ENCODE measurements around the gene SON. TPM values are rescaled to one million over a fixed set of nuclear protein-coding genes. Genes with fewer than 3 reads are reported as not detected.
A peak's percentile ranks its signal among the peaks of the same experiment; 100 is the strongest.

Gene SON, protein sequence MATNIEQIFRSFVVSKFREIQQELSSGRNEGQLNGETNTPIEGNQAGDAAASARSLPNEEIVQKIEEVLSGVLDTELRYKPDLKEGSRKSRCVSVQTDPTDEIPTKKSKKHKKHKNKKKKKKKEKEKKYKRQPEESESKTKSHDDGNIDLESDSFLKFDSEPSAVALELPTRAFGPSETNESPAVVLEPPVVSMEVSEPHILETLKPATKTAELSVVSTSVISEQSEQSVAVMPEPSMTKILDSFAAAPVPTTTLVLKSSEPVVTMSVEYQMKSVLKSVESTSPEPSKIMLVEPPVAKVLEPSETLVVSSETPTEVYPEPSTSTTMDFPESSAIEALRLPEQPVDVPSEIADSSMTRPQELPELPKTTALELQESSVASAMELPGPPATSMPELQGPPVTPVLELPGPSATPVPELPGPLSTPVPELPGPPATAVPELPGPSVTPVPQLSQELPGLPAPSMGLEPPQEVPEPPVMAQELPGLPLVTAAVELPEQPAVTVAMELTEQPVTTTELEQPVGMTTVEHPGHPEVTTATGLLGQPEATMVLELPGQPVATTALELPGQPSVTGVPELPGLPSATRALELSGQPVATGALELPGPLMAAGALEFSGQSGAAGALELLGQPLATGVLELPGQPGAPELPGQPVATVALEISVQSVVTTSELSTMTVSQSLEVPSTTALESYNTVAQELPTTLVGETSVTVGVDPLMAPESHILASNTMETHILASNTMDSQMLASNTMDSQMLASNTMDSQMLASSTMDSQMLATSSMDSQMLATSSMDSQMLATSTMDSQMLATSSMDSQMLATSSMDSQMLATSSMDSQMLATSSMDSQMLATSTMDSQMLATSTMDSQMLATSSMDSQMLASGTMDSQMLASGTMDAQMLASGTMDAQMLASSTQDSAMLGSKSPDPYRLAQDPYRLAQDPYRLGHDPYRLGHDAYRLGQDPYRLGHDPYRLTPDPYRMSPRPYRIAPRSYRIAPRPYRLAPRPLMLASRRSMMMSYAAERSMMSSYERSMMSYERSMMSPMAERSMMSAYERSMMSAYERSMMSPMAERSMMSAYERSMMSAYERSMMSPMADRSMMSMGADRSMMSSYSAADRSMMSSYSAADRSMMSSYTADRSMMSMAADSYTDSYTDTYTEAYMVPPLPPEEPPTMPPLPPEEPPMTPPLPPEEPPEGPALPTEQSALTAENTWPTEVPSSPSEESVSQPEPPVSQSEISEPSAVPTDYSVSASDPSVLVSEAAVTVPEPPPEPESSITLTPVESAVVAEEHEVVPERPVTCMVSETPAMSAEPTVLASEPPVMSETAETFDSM (N-terminal part only)
- total RNA-seq (2016; rRNA removed; fragmentation: Illumina TruSeq; extraction: Trizol) (78.3 and 291 TPM in 2 replicates), polyA plus RNA-seq (2011; rRNA removed) (60.8 and 61.3 TPM in 2 replicates), polyA minus RNA-seq (2011; rRNA and poly(A)+ RNA removed; ENCODE audit: low replicate concordance) (192 and 202 TPM in 2 replicates), Bru-seq, nascent RNA (percentile 98 among the genes with signal in this experiment), BruChase-seq, experiment 1, labeled RNA remaining after a 6-hour chase (percentile 98 among the genes with signal in this experiment), BruChase-seq, experiment 2, labeled RNA remaining after a 2-hour chase (percentile 99 among the genes with signal in this experiment)
- 8.5 and 9.3 TPM in 2 replicates for total RNA-seq (2016; cell fraction: cytosol; rRNA removed; fragmentation: Illumina TruSeq; extraction: Trizol; ENCODE audit: low read depth)
- 71.9 and 282 TPM in 2 replicates for total RNA-seq (2016; cell fraction: insoluble cytoplasmic fraction; rRNA removed; fragmentation: Illumina TruSeq; extraction: Trizol)
- total RNA-seq (2016; cell fraction: membrane; rRNA removed; fragmentation: Illumina TruSeq; extraction: Trizol), result 38.8 and 42.6 TPM in 2 replicates
- 173 and 188 TPM in 2 replicates for total RNA-seq (2016; cell fraction: nucleus; rRNA removed; fragmentation: Illumina TruSeq; extraction: Trizol)
- 27.3 and 38.0 TPM in 2 replicates for polyA plus RNA-seq (2011; cell fraction: cytosol; rRNA removed)
- polyA plus RNA-seq (2011; cell fraction: nucleus; rRNA removed), result 184 and 204 TPM in 2 replicates
- 121 and 128 TPM in 2 replicates for polyA plus RNA-seq (2012)
- polyA plus RNA-seq (2016; cell fraction: cytosol; fragmentation: Illumina TruSeq; extraction: Trizol; ENCODE audit: low read depth), result 4.6 and 5.8 TPM in 2 replicates
- polyA plus RNA-seq (2016; cell fraction: insoluble cytoplasmic fraction; fragmentation: Illumina TruSeq; extraction: Trizol; ENCODE audit: low read depth), result 116 and 145 TPM in 2 replicates
- polyA plus RNA-seq (2016; cell fraction: membrane; fragmentation: Illumina TruSeq; extraction: Trizol; ENCODE audit: low read depth), result 16.5 and 18.3 TPM in 2 replicates
- polyA plus RNA-seq (2016; cell fraction: nucleus; fragmentation: Illumina TruSeq; extraction: Trizol; ENCODE audit: insufficient read depth, low read depth), result 242 and 248 TPM in 2 replicates
- polyA minus RNA-seq (2011; cell fraction: cytosol; rRNA and poly(A)+ RNA removed), result 80.6 and 107 TPM in 2 replicates
- polyA minus RNA-seq (2011; cell fraction: nucleus; rRNA and poly(A)+ RNA removed), result 280 and 289 TPM in 2 replicates
- long read RNA-seq, experiment 1, full-length matches to known transcripts, result 3 of 154 reads
- long read RNA-seq, experiment 1, partial matches to known transcripts, result 147 of 154 reads
- long read RNA-seq, experiment 1, other reads (novel, unspliced or antisense), result 4 of 154 reads
- long read RNA-seq, experiment 2, full-length matches to known transcripts, result 17 of 84 reads
- long read RNA-seq, experiment 2, partial matches to known transcripts, result 57 of 84 reads
- long read RNA-seq, experiment 2, other reads (novel, unspliced or antisense), result 10 of 84 reads

- ChIA-PET POLR2A (interaction anchor here (0.6 to 2.7 kb wide), 14 partner anchors 8 to 102 kb away, joined by 3 to 19 read pairs (median 5); partner anchors contain the start of genes DNAJC28, DONSON and TMEM50B), CTCF (ENCODE audit: low intra/inter-chr PET ratio, low total read pairs) (no interaction called here)
- in situ Hi-C loops (cut with HindIII; ENCODE audit: extremely low pct_ligation_motif_present, low pct_unique_long_range_greater_than_20kb) (no loop called here), intact Hi-C loops (cut with micrococcal nuclease; ENCODE audit: unreplicated experiment) (loop anchor here (5.0 kb wide), 1 partner anchor 44 kb away; the partner anchor contains the start of gene DONSON)
- ATAC-seq (peak; percentile 97), FAIRE-seq (peak; percentile 83), DNase-seq (ENCODE audit: low spot score) (peak; percentile 96)
- Histone ChIP-seq H3K9me3 (ENCODE audit: low read length) (no peaks in the 10 kb centered on the region), H3K27me3 (ENCODE audit: control insufficient read depth in 1 of 2, insufficient read depth in 2 of 2, low read length in 2 of 2) (no peaks in the 10 kb centered on the region; a peak in 1 of 5 replicates), H3K79me2 (ENCODE audit: insufficient read depth, low read length) (peaks cover 82% of the 10 kb centered on the region), H2AFZ (ENCODE audit: low read length) (no peak within 1 kb of the TSS), H3K27ac (ENCODE audit: extremely low read length, insufficient read depth, low read length) (peak within 1 kb of the TSS; percentile 100), H3K4me3 (replicated peaks in 1 of 3; ENCODE audit: insufficient read depth in 1 of 3, low read depth in 2 of 3, low read length in 3 of 3) (peak within 1 kb of the TSS; percentile 85 to 98 (median 91)), H3K9ac (ENCODE audit: insufficient read depth, low read depth, low read length) (peak within 1 kb of the TSS; percentile 100), H3K36me3 (replicated peaks in 1 of 2; ENCODE audit: control insufficient read depth in 1 of 2, insufficient read depth in 2 of 2, low read length in 2 of 2) (peaks cover 0 to 23% of the 10 kb centered on the region in 2 experiments; a peak in 4 of 5 replicates), H3K4me1 (ENCODE audit: insufficient read depth, low read length) (peaks cover 26% of the 10 kb centered on the region), H3K4me2 (ENCODE audit: low read depth, low read length) (peak within 1 kb of the TSS; percentile 89), H4K20me1 (ENCODE audit: insufficient read depth, low read length) (peaks cover 41% of the 10 kb centered on the region)
- 0% methylated on average over 25 of the region's 57 CpGs for WGBS (ENCODE audit: low lambda C conversion rate)
- BruUV-seq (replicated peaks), result no TSS peak
- TF ChIP-seq ATF7-NPFF (CRISPR knock-in tag; IDR thresholded peaks at IDR 0.05; ENCODE audit: low read depth) (no peak), ESRRA (CRISPR knock-in tag; IDR thresholded peaks at IDR 0.05; ENCODE audit: low read depth) (no peak), THAP8 (CRISPR knock-in tag; IDR thresholded peaks at IDR 0.05; ENCODE audit: borderline replicate concordance) (no peak), DDIT3 (CRISPR knock-in tag; IDR thresholded peaks at IDR 0.05) (no peak), ZNF275 (CRISPR knock-in tag; IDR thresholded peaks at IDR 0.05; ENCODE audit: borderline replicate concordance) (no peak)
- TF ChIP-seq, protein P1, sequence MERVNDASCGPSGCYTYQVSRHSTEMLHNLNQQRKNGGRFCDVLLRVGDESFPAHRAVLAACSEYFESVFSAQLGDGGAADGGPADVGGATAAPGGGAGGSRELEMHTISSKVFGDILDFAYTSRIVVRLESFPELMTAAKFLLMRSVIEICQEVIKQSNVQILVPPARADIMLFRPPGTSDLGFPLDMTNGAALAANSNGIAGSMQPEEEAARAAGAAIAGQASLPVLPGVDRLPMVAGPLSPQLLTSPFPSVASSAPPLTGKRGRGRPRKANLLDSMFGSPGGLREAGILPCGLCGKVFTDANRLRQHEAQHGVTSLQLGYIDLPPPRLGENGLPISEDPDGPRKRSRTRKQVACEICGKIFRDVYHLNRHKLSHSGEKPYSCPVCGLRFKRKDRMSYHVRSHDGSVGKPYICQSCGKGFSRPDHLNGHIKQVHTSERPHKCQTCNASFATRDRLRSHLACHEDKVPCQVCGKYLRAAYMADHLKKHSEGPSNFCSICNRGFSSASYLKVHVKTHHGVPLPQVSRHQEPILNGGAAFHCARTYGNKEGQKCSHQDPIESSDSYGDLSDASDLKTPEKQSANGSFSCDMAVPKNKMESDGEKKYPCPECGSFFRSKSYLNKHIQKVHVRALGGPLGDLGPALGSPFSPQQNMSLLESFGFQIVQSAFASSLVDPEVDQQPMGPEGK (CRISPR knock-in tag; IDR thresholded peaks at IDR 0.05), result peak; percentile 88
Measured at GRCh38 chr21:33542640-33543504, at the start of gene SON. TSS of gene SON (plus strand) at chr21:33543038. CDS start at chr21:33543093, 55 bp downstream.

Measured in HepG2 (cell line).